Keratinocyte (primary cell): Measurements from ENCODE around the gene HK1. TPM values are rescaled to one million over a fixed set of nuclear protein-coding genes. Genes with fewer than 3 reads are reported as not detected.

Experiments
- DNase-seq: peaks from one replicate; pipeline ENCODE4 v3.0.0-alpha.2; 2011; ENCODE audit warnings: low read depth, missing footprints, low spot score
- FAIRE-seq: peaks from 2 replicates; lab custom pipeline; 2011; peaks lifted over from hg19 to GRCh38; lab: Jason Lieb, UNC
- H2AFZ ChIP-seq: 2 replicates; pipeline ENCODE4 v1.6.0; 2012; ENCODE audit warnings: low read length, control low read depth, inconsistent platforms; ENCODE audit not compliant: control insufficient read depth
- H3K27ac ChIP-seq: 2 replicates; pipeline ENCODE4 v1.5.1; 2011; ENCODE audit warnings: low read length; ENCODE audit not compliant: control insufficient read depth, insufficient read depth
- H3K27me3 ChIP-seq: 3 replicates; pipeline ENCODE4 v1.6.0; 2011; ENCODE audit warnings: low read length; ENCODE audit not compliant: control insufficient read depth, insufficient read depth; ENCODE audit errors: extremely low read depth
- H3K36me3 ChIP-seq, 2 experiments: 2 replicates in 1 of 2; 3 replicates in 1 of 2; pipeline ENCODE4 v1.5.1; 2011; ENCODE audit warnings: low read length in 2 of 2, mild to moderate bottlenecking in 1 of 2; ENCODE audit not compliant: control insufficient read depth in 2 of 2, insufficient read depth in 2 of 2; ENCODE audit errors: extremely low read depth in 1 of 2
- H3K4me1 ChIP-seq: 3 replicates; pipeline ENCODE4 v1.5.1; 2011; ENCODE audit warnings: low read length; ENCODE audit not compliant: control insufficient read depth, insufficient read depth; ENCODE audit errors: extremely low read depth
- H3K4me2 ChIP-seq: 3 replicates; pipeline ENCODE4 v1.6.0; 2011; ENCODE audit warnings: low read depth, low read length; ENCODE audit not compliant: control insufficient read depth, insufficient read depth; ENCODE audit errors: extremely low read depth
- H3K4me3 ChIP-seq, 3 experiments: fragments of 200-600 bp in 1 of 3; sonication (generic) in 1 of 3; 2 replicates in 2 of 3; 3 replicates in 1 of 3; pipeline ENCODE4 v1.5.1; 2011 to 2016; ENCODE audit warnings: low read length in 3 of 3, mild to moderate bottlenecking in 3 of 3, control low read depth in 2 of 3, inconsistent platforms in 1 of 3, low read depth in 1 of 3, mixed read lengths in 1 of 3, mixed run types in 1 of 3, moderate library complexity in 1 of 3; ENCODE audit not compliant: control insufficient read depth in 2 of 3, insufficient read depth in 2 of 3; ENCODE audit errors: extremely low read depth in 1 of 3
- H3K79me2 ChIP-seq: 2 replicates; pipeline ENCODE4 v1.6.0; 2012; ENCODE audit warnings: low read length; ENCODE audit not compliant: control insufficient read depth, insufficient read depth
- H3K9ac ChIP-seq: 3 replicates; pipeline ENCODE4 v1.6.0; 2011; ENCODE audit warnings: low read length; ENCODE audit not compliant: control insufficient read depth, insufficient read depth; ENCODE audit errors: extremely low read depth
- H3K9me1 ChIP-seq: 3 replicates; pipeline ENCODE4 v1.6.0; 2011; ENCODE audit warnings: low read length; ENCODE audit not compliant: control insufficient read depth, insufficient read depth; ENCODE audit errors: extremely low read depth
- H3K9me3 ChIP-seq: 2 replicates; pipeline ENCODE4 v1.5.1; 2012; ENCODE audit warnings: low read depth, low read length; ENCODE audit not compliant: control insufficient read depth
- H4K20me1 ChIP-seq: 3 replicates; pipeline ENCODE4 v1.6.0; 2011; ENCODE audit warnings: low read length; ENCODE audit not compliant: control insufficient read depth, insufficient read depth; ENCODE audit errors: extremely low read depth
- CTCF ChIP-seq, 3 experiments: IDR thresholded peaks in 1 of 3; conservative IDR thresholded peaks in 1 of 3; optimal IDR thresholded peaks in 1 of 3; 2 replicates in 2 of 3; 3 replicates in 1 of 3; pipeline versions ENCODE3 to v1.5.1; 2011; ENCODE audit warnings: low read length in 3 of 3, mild to moderate bottlenecking in 3 of 3, moderate library complexity in 2 of 3, control low read depth in 1 of 3, inconsistent platforms in 1 of 3; ENCODE audit not compliant: insufficient read depth in 2 of 3; ENCODE audit errors: extremely low read depth in 1 of 3
- EZH2 ChIP-seq: IDR thresholded peaks from one replicate; pipeline ENCODE4 v1.6.1; 2012; ENCODE audit warnings: inconsistent platforms, mild to moderate bottlenecking, low read length, moderate library complexity
- dilution Hi-C: fragments of 300-500 bp; cut with MboI; formaldehyde crosslinking; loops from one replicate; pipeline ENCODE4 v1.7.0; 2020; ENCODE audit warnings: low sequenced_read_pairs; ENCODE audit not compliant: extremely low pct_ligation_motif_present
- polyA plus RNA-seq, 5 experiments: library from polyadenylated mRNA; depleted of rRNA in 3 of 5; stranded (reverse) in 3 of 5; stranded (forward) in 1 of 5; unstranded in 1 of 5; fragments of >200 nt; gene quantifications; 1 replicate in 1 of 5; 2 replicates in 3 of 5; 3 replicates in 1 of 5; pipeline versions ENCODE4 v1.2.1 to v1.2.3, GENCODE V29; 2011 to 2012; ENCODE audit warnings: missing spikeins in 2 of 5, low read depth in 1 of 5, low replicate concordance in 1 of 5

The HK1 gene
- polyA plus RNA-seq, 1 donor (not counting 4 experiments of a cell fraction or from before 2014, with no cell fraction given): 106 TPM

DNA sequence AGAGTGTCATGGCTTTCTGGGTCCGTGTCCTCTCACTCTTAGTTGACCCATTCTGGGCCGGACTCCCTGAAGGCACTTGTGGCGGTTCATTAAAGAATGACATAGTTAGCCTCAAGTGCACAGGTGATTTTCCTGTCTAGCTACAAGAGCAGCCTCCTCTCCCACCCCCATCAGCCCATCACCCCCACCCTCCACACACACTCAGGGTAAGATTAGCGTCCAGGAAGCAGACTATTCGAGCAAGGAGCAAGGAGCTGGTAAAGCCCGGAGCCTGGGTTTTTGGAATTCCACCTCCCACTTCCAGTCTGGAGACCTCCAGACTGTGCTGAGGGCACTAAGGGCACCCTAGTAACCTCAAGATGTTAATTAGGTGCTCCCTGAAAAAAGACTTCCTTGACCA lies 98.9 kb downstream of the HK1 start:
- FAIRE-seq (no peak), DNase-seq (no peak)
- Histone ChIP-seq H3K27me3 (no peaks in the 10 kb centered on the region), H3K9me1 (peaks cover 3% of the 10 kb centered on the region), H2AFZ (no peak overlapping the region), H3K4me3 (no peak overlapping the region), H3K4me1 (peaks cover 33% of the 10 kb centered on the region), H4K20me1 (no peaks in the 10 kb centered on the region), H3K9ac (no peak overlapping the region), H3K79me2 (peaks cover 2% of the 10 kb centered on the region), H3K36me3 (peaks cover 25 to 35% of the 10 kb centered on the region in 2 experiments), H3K4me2 (no peak overlapping the region), H3K27ac (no peak overlapping the region), H3K9me3 (no peaks in the 10 kb centered on the region)
- dilution Hi-C loops: no loop called here
- no peak for TF ChIP-seq CTCF (optimal IDR thresholded peaks at IDR 0.05 in 1 of 3, IDR thresholded peaks at IDR 0.05 in 1 of 3, conservative IDR thresholded peaks at IDR 0.05 in 1 of 3; ENCODE audit: extremely low read depth in 1 of 3, insufficient read depth in 2 of 3, low read length in 3 of 3)
- no peak for TF ChIP-seq EZH2

DNA sequence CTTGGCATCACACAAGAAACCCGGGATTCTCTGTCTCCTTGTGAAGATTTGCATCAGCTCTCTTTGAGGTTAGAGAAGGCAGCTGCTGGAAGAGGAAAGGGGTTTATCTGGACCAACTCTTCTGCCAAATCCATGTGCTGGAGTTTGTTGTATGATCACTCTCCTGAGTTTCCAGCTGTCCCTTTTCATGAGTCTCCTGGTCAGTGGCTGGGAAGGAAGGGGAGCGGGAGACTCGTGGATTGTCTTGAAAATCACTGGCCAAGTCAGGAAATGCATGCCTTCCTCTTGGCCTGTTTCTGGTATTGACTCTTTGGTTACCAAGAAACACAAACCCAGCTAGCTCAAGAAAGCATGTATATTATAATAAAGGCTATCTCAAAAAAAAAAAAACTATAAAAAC lies 99.6 kb downstream of the HK1 start:
- TF ChIP-seq CTCF (optimal IDR thresholded peaks at IDR 0.05 in 1 of 3, IDR thresholded peaks at IDR 0.05 in 1 of 3, conservative IDR thresholded peaks at IDR 0.05 in 1 of 3; ENCODE audit: extremely low read depth in 1 of 3, insufficient read depth in 2 of 3, low read length in 3 of 3) (no peak), EZH2 (no peak)

More for the DNA sequence above, 99.6 kb downstream of the HK1 start:
- H4K20me1 ChIP-seq: no peaks in the 10 kb centered on the region
- H3K36me3 ChIP-seq: peaks cover 24 to 32% of the 10 kb centered on the region in 2 experiments
- DNase-seq (no peak), FAIRE-seq (no peak)
- no peak overlapping the region for H3K4me3 ChIP-seq
- peaks cover 2% of the 10 kb centered on the region for H3K79me2 ChIP-seq
- no peaks in the 10 kb centered on the region for H3K9me3 ChIP-seq
- H3K27ac ChIP-seq: no peak overlapping the region
- peaks cover 3% of the 10 kb centered on the region for H3K9me1 ChIP-seq
- no peak overlapping the region for H3K4me2 ChIP-seq
- dilution Hi-C loops: no loop called here
- no peak overlapping the region for H2AFZ ChIP-seq
- H3K4me1 ChIP-seq: peaks cover 38% of the 10 kb centered on the region
- no peak overlapping the region for H3K9ac ChIP-seq
- no peaks in the 10 kb centered on the region for H3K27me3 ChIP-seq
